Activated T-cell treated with anti-CD3 and anti-CD28 coated beads for 4 hours (primary cell): ENCODE results near the gene IFI27L1.

Experiments used
- DNase-seq: peaks from one replicate; pipeline ENCODE4 v3.0.0-alpha.2; 2020

IFI27L1 gene

DNA sequence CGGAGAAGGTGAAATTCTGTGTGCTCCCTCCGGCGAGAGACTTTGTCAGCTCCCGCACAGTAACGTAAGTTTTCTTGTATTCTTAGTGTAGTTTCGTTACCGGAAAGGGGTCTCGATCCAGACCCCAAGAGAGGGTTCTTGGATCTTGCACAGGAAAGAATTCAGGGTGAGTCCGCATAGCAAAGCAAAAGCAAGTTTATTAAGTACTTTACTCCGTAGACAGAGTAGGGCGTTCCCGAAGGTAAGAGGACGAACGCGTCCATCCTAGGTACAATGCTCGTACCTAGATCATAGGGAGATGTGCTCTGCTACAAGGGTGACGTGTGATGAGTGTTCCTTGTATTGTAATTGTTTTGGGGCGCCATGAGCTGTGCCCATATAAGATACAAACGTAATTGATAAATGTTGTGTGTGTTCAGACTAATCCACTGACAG lies 293 bp downstream of the IFI27L1 start:
- no peak for DNase-seq

DNA sequence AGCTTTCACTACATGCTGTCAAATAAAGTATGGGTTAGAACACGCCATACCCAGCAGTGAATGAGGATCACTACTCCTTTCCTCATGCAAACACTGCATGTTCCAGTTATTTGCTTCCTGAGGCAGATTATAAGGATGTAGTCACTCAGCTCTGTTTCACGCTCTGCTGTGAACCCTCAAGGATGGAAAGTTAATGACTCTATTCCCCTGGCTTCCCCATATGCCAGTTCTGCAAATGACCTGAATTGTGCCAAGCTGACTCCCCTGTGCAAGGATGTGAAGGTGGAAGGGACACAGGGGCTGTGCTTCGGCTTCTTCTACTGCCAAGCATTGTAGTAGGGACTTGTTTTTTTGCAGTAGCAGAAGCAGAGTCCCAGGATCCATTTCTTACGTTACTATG lies 6.8 kb downstream of the IFI27L1 start:
- no peak for DNase-seq

DNA sequence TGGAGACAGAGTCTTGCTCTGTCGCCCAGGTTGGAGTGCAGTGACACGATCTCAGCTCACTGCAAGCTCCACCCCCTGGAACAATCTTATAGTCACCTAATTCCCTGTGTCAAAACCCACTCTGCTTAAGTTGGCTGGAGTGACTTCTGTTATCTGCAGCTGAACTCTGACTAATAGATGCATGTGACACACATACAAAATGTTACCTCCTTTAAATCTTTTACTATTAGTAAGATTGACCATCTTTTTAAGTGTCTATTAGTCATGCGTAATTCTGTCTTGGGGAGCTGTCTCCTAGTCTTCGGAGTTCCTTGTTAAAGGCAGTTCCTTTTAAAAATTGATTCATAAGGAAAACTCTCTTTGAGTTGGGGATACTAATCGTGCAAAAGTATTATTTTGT lies 7.4 kb downstream of the IFI27L1 start:
- DNase-seq, result no peak

DNA sequence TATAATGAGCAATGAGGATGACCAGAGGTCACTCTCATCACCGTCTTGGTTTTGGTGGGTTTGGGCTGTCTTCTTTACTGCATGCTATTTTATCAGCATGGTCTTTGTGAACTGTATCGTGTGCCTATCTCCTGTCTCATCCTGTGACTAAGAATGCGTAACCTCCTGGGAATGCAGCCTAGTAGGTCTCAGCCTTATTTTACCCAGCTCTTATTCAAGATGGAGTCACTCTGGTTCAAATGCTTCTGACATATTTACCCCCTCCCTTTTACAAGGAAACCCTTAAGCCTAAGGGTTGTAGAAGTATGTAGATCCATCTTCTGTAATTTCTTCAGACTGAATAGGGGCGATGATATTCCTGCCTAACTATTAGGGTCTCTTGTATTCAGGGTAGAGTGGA lies 8.4 kb downstream of the IFI27L1 start:
- DNase-seq, result no peak

DNA sequence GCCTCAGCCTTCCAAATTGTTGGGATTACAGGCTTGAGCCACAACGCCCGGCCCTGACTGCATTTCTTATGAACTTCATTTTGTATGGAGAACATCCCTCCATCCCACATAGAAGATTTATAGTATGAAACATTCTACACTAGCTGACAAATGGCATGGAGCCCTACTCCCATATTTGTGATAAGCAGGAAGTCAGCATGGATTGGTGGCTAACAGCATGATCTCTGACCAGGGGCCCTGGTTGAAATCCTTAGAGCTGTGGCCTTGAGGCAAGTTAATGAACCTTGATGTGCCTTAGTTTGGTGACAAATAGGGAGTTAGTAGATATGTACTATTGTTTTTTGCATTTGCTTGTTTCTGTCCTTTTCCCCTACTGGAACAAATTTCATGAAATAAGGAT lies 12.3 kb downstream of the IFI27L1 start:
- no peak for DNase-seq

DNA sequence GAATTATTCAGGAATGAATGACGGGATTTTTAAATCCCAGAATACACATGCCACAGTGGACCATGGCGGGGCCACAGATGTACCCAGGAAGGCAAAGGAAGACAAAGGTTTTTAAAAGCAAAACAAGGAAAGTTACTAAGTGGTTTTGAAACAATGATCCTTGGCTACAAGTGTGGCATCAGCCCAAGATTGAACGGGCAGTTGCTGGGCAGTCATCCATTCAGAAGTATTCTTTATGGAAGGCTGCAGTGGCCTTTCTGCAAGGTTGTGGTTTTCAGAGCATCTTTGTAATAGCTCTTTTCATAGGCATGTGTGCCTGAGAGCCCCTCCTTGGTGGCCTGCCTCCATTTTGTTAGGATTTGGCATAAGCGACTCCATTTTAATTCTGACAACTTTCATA lies 16.0 kb downstream of the IFI27L1 start:
- no peak for DNase-seq

DNA sequence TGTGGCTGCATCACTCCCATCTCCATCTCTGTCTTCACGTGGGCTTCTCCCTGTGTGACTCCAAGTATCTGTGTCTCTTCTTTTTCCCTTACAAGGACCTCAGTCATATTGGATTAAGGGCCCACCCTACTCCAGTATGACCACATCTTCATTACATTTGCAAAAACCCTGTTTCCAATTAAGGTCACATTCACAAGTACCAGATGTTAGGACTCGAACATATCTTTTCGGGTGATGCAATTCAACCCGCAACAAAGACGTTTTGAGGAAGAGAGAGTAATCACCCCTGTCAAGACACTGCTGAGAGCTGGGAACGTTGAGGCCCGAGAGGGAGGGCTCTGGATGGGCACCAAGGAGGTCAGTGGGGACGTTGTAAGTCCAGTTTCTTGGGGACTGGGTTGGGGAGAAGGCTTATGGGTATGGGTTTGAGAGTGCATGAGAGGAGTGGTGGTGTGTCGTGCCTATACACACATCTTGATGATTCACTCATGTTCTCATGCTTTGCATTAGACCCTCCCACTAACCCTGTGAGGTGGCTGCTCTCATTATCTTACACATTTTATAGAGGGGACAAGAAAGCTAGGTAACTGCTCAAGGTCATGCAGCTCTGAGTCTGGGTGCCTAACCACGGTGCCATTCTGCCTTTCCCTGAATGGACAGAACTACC lies 17.3 kb downstream of the IFI27L1 start:
- no peak for DNase-seq

DNA sequence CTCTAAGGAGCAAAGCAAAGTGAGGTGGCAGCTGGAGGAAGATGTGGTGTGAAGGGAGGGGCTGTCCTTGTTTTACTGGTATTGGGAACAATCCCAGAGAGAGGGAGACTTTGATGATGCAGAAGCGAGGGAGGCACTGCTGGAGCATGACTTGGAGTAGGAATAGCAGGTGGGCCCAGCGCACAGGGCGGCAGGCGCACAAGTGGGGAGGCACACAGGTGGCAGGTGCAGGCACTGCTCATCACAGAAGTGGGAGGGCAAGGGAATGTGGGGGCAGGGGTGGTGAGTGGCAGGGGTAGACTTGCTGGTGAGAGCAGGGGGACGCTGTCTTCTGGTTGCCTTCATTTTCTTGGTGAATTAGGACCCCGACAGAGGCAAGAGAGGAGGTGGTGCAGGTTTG lies 17.9 kb downstream of the IFI27L1 start:
- DNase-seq, result no peak

DNA sequence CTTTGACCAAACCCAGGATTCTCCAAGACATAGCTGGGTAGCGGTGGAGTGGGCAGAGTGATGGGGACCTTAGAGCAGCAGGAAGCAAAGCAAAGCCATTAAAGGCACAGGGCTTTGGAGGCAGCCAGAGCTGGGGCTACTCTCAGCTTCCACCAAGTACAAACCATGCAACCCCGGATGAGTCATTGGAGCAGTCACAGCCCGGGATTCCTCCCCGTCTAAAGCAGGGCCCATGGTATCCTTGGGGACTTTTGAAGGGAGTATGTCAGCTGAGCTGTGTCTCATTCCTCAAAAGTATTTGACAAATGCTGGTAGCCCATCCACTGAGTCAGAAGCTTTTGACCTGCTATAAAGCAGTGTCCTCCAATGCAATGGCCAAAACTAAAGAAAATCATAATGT lies 19.7 kb downstream of the IFI27L1 start:
- no peak for DNase-seq

DNA sequence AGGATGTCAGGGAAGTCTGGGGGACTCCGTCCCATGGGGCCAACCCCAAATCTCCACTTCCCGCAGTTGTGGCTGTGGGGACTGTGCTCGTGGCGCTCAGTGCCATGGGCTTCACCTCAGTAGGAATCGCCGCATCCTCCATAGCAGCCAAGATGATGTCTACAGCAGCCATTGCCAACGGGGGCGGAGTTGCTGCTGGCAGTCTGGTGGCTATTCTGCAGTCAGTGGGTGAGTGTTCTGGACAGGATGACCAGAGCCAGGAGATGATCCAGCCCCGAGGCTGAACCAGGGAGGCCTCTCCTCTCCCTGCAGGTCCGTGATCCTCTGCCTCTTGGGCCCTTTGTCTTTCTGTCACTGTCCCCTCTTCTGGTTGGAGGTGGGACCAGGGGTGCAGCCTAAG lies 20.6 kb downstream of the IFI27L1 start:
- DNase-seq, result no peak

DNA sequence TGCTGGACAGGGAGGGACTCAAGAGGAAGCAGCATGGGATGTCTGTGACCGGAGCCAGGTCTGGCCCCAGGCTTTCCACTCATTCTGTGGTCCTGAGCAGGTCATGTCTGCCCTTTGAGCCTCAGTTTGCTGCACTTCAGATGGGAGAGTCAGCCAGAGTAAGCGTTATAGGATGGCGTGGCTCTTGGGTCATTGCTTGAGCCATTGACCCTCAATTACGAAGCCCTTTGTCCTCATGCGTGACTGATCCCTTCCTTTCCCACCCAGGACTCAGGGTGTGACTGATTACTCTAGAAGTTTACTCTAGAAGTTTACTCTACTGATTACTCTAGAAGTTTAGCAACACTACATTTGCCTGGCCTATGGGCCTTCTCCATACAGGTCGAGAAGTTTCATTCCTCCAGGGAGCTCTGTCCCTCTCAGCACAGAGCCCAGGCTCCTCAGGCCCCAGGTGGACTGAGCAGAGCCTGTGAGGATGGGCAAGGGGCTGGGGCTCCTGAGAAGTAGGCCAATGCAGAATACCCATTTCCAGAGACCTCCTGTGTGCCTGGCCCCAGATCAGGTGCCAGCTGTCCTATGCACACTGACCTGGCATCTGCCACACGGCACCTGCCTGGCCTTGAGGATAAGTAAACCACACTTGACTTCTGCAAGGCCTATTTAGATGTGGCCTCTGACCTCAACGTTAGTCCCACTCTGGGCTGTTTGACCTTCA lies 21.8 kb downstream of the IFI27L1 start:
- no peak for DNase-seq

DNA sequence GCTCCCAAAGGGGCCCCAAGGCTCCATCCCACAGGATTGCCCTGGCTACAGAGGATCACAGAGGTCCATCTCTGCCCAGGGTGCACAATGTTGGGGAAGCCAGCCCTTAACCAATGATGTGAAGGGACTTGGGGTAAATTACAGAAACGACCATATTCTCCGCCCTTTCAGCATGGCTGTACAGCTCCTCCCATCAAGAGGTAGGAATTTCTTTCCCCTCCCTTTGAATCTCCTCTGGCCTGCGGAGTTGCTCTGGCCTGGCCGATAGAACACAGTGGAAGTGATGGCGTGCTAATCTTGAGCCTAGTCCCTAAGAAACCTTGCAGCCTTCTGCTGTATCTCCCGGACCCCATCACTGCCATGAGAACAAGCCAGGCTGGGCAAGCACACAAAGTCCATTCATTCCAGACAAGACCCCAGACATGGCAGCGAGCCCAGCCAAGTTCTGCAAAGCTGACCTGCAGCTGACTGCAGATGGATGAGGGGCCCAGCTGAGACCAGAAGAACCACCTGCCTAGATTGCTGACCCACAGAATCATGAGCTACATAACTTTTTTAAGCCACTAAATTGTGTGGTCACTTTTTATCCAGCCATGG lies 22.5 kb downstream of the IFI27L1 start:
- DNase-seq, result no peak

DNA sequence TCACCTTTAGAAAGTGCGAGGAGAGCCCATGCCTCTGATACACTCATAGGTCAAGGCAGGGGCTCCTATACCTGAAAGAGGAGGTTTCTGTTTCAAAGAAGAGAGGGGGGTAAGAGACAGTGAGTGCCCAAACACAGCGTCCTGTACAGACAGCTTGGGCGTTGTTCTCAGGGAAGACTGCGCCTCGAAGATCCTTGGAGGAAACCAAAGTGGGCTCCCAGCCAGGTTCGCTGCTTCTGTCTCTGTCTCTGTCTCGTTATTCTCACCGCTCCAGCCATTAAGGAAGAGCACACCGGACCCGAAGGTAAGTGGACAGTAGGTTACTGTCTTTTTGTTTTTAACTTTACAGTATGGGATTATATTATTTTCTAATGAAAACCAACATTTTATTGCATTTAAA lies 23.6 kb downstream of the IFI27L1 start:
- no peak for DNase-seq

DNA sequence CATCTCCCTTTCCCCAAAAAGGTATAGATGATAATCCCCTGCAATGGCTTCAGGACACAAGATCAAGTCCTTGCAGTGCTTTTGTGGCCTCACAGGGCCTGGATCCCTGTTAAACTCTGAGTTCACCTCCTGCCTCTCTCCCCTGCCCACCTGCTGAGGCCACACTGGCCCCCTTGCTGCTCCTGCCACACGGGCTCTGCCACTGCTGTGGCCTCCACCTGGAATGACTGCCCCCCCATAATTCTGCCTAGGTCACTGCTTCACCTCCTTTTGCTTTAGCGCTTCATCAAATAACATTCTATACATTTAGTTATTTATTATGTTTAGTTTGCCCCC lies 28.8 kb downstream of the IFI27L1 start:
- DNase-seq, result no peak

DNA sequence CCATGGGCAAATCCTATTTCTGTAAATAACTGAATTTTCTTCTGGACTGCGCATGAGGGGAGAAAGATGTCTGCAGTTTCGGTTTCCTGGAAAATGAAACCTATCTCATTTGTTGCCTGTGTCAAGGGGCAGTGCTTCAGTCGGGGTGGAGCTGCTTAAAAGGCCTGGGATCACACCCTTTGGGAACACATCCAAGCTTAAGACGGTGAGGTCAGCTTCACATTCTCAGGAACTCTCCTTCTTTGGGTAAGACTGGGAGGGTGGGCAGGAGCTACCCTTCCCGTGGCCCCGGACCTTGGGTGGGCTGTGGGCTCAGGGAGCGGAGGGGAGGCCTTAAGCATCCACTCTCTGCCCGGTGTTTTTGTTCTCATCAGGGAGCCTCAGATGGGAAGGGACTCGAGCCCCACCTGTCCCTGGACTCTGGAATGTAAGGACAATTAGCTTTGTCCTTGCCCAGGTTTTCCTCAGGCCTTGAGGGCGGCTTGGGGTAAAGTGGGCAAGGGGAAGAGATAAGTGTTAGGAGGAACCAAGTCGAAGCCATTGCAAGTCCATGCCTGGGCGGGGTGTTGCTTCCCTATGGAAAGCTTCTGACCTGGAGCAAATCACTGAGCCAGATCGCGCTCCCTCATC lies 29.6 kb downstream of the IFI27L1 start, which contains the start of gene IFI27:
IFI27 (plus strand) TSS at position 185 of the 630 bp plus-strand sequence.
- no peak for DNase-seq

DNA sequence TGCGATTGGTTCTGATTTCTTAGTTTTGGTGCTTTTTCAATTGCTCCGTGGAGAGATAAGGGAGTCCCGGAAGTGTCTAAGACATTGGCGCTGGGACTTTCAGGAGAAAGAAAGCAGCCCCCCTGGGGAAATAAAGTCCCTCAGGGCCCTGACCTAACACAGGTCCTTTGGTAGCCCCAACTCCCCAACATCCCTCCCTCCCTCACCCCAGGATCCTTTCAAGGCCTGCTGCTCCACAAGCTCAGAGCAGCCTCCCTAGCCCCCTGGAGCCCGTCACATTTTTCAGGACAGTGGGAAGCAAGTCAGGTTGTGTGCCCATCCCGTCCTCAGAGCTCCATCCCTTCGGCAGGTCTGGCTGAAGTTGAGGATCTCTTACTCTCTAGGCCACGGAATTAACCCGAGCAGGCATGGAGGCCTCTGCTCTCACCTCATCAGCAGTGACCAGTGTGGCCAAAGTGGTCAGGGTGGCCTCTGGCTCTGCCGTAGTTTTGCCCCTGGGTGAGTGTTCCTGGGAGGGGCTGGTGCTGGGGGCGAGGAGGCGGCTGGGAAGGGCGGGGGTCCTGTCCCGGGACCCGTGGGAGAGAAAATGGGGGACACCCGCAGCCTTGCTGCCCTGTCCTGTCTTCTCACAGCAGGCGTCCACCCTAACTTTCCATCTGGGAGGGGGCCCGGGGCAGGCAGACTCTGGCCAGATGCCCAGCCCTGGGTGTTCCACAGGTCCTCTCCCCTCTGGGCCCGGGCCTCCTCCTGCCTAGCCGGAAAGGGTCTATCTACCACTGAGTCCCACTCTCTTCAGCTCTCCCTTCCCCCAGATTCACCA lies 30.4 kb downstream of the IFI27L1 start:
- DNase-seq, result no peak

DNA sequence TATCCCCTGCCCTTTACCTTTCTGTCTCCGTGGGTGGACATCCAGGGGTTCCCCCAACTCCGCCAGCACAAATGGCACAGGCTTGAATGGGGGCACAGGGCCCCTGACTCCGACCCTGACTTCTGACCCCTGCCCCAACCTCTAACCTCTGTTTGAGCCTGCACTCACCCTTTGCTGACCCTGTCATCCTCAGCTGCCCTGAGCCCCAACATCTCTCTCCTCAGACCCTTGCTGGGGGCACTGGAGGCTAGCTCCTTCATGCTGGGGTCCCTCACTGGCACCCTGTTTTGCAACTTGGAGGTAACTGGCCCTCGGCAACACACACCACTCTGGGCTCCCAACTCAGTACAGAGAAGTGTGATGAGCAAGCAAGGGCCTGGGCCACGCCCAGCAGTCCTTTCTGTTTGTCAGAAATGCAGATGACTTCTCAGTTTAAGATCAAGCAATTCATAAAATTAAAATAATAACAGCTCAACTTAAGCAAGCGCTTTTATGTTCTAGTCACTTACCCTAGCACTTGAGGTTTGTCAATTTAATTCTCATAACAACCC lies 31.5 kb downstream of the IFI27L1 start:
- no peak for DNase-seq

DNA sequence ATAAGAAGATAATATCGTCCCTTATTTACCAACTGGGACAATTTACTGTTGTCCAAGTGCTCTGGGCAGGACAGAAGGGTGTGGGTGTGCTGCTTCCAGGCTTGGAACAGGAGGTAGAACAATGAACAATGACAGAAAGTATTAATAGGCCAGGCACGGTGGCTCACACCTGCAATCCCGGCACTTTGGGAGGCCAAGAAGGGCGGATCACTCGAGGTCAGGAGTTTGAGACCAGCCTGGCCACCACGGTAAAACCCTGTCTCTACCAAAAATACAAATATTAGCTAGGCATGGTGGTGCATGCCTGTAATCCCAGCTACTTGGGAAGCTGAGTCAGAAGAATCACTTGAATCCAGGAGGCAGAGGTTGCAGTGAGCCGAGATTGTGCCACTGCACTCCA lies 32.0 kb downstream of the IFI27L1 start:
- DNase-seq, result no peak

DNA sequence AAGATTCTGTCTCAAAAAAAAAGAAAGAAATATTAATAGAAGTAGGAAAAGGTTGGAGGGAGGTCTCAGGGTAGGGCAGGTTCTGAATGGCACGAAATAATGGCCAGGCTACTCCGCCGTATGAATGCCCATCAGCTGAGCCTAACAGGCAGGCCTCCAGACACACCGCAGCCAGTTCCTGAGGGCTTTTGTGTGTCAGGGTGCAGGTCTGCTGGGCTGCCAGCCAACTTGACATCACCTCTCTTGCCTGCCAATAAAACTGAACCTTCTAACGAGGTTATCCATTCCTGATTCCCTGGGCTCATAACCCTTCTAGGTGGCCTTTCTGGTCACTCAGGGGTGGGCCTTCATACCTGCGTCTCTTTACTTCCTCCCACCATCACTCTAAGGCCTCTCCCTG lies 32.4 kb downstream of the IFI27L1 start:
- no peak for DNase-seq

DNA sequence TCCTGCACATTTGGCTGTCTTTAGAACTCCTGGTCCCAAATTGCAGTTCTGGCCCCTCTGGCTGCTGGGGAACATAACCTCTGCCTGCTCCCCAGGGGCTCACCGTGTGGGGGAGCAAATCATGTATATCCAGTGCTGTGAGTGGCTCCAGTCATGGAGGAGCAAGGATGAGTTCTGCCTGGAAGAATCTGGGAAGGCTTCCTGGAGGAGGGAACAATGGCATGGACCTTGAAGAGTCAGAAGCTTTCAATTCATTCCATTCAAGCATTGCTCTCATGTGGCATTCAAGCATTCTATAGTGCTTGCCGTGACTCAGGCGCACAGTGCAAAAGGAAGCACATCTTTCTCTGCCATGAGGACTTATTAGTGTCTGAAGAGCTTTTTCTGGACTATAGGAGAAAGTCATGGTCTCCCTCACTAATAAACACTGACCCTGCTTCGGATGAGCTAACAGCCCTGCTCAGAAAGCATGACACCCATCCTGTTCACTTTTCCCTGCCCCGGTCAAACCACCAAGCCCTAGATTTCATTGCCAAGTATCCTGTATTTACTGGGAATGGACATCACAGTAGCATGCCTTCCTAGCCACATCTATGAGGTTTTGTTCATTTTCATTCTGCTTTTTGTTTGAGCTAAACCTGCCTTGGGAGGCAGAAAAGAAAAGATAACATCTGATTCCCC lies 32.9 kb downstream of the IFI27L1 start:
- no peak for DNase-seq

DNA sequence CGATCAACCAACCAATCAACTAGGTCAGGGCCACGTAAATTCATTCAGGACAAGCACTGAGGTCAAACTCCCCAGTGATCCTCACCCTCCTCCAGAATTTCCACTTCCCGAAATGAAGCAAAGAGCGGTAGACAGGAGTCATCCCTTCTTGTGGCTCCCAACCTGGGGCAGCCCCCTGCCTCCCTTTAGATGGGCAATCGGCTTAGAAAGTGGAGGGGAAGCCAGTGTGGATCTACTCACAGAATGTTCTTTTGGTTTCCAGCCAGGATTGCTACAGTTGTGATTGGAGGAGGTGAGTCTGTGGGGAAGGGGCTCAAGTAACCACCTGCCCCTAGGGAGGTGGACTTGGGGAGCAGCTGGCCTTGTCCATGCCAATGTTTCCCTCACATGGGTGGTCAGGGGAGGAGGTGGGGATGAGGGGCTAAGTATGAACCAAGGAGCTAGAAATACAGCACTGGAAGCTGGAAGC lies 33.5 kb downstream of the IFI27L1 start:
- DNase-seq, result no peak

DNA sequence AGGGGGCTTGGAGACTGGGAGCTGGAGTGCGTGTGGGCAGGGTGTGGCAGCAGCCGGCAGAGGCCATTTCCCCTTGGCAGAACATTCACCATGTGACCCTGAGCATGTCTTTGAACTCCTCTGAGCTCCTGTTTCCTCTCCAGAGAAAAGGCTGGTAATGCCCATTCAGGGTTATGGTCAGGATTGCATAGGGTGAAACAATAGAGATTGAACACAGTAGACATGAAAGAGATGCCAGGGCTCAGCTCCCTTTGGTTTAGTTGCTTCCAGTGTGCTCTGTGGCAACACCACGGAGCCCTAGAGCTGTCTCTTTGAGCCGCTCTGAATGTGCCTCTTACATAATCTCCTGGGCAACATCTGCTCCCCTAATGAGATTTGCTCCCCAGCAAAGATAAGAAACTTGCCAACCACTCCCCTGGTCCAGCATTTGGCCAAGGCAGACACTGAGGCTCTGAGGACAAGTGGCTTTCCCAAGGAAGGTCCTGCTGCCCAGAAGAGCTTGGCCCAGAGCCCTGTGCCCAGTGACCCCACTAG lies 34.0 kb downstream of the IFI27L1 start:
- no peak for DNase-seq
